Peyer's patch (tissue), 4 donors: ENCODE results near the gene ELP5. TPM values are rescaled to one million over a fixed set of nuclear protein-coding genes. Genes with fewer than 3 reads are reported as not detected.

Experiments used
- DNase-seq, 3 donors: peaks; one replicate each; pipeline ENCODE4 v3.0.0-alpha.2; 2017 to 2019
- H3K27ac ChIP-seq, 4 donors: fragments of 200-600 bp; sonication (generic); one replicate each; pipeline ENCODE4 v1.5.1; 2016 to 2019
- H3K27me3 ChIP-seq, 2 donors: fragments of 200-600 bp; sonication (generic); one replicate each; pipeline ENCODE4 v1.5.1; 2019
- H3K36me3 ChIP-seq, 3 donors: fragments of 200-600 bp; sonication (generic); one replicate each; pipeline ENCODE4 v1.5.1; 2016 to 2019
- H3K4me1 ChIP-seq, 4 donors: fragments of 200-600 bp; sonication (generic); one replicate each; pipeline ENCODE4 v1.5.1; 2016 to 2019
- H3K4me3 ChIP-seq, 4 donors: fragments of 200-600 bp; sonication (generic); 1 replicate in 3 of 4; 2 replicates in 1 of 4; pipeline ENCODE4 v1.5.1; 2016 to 2019; ENCODE audit warnings: mild to moderate bottlenecking in 1 of 4
- H3K9me3 ChIP-seq, 4 donors: fragments of 200-600 bp; sonication (generic); one replicate each; pipeline ENCODE4 v1.5.1; 2016 to 2019; ENCODE audit warnings: mild to moderate bottlenecking in 1 of 4
- POLR2A ChIP-seq, 2 donors: fragments of 450-650 bp; IDR thresholded peaks; one replicate each; pipeline ENCODE4 v1.5.1; 2017; ENCODE audit warnings: antibody characterized with exemption in 2 of 2, mild to moderate bottlenecking in 2 of 2, moderate library complexity in 2 of 2
- total RNA-seq, 4 donors: library from RNA; depleted of rRNA; stranded (reverse); fragments of >200 nt; gene quantifications; one replicate each; pipeline ENCODE4 v1.1.0, GENCODE V29; 2016
- TF ChIP-seq, protein P1 (sequence below), 6 experiments: fragments of 450-650 bp in 4 of 6; fragments of 200-600 bp in 2 of 6; sonication (generic) in 1 of 6; IDR thresholded peaks; one replicate each; pipeline ENCODE4 v1.5.1; 2017 to 2019; ENCODE audit warnings: antibody characterized with exemption in 6 of 6, mild to moderate bottlenecking in 3 of 6, moderate library complexity in 1 of 6

Gene ELP5
- total RNA-seq, 4 donors from 2014 or later = 15.1 to 75.1 (median 29.0) TPM

- Histone ChIP-seq H3K4me3 (peak within 1 kb of the TSS; percentile 82 to 100 (median 88)), H3K27me3 (no peaks in the 10 kb centered on the region), H3K36me3 (peaks cover 0 to 30% (median 0%) of the 10 kb centered on the region in 3 donors), H3K4me1 (peaks cover 0 to 34% (median 16%) of the 10 kb centered on the region in 4 donors), H3K9me3 (no peaks in the 10 kb centered on the region), H3K27ac (peak within 1 kb of the TSS; percentile 98 to 100 (median 98))
- peak; percentile 96 to 99 (median 98) for DNase-seq
- TF ChIP-seq, protein P1, sequence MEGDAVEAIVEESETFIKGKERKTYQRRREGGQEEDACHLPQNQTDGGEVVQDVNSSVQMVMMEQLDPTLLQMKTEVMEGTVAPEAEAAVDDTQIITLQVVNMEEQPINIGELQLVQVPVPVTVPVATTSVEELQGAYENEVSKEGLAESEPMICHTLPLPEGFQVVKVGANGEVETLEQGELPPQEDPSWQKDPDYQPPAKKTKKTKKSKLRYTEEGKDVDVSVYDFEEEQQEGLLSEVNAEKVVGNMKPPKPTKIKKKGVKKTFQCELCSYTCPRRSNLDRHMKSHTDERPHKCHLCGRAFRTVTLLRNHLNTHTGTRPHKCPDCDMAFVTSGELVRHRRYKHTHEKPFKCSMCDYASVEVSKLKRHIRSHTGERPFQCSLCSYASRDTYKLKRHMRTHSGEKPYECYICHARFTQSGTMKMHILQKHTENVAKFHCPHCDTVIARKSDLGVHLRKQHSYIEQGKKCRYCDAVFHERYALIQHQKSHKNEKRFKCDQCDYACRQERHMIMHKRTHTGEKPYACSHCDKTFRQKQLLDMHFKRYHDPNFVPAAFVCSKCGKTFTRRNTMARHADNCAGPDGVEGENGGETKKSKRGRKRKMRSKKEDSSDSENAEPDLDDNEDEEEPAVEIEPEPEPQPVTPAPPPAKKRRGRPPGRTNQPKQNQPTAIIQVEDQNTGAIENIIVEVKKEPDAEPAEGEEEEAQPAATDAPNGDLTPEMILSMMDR (IDR thresholded peaks at IDR 0.05) = no peak
- TF ChIP-seq POLR2A (IDR thresholded peaks at IDR 0.05) = peak in 1 of 2 donors; percentile 78
These were observed 297 bp upstream of the ELP5 start, which contains the start of gene CTDNEP1 for GRCh38 chr17:7251661-7252175. CTDNEP1 (minus strand) TSS chr17:7251734; CDS start chr17:7251296, 438 bp downstream.

DNA sequence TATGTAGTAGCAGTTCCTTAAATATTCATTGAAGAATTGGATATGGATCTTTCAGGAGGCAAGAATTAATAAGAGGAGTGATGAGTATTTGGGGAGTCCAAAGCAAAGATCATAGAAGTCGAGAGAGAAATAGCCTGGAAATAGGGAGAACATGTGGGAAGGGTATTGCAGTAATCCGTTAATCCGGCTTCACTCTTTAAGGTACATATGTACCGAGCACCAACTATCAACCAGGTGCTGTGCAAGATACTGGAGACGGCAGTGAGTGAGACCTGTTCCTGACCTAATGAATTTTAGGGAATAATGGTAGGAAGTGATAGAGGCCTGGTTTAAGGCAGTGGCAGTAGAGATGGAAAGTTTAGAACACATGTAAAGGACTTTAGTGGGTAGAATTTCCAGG, 1.1 kb downstream of the ELP5 start:
- H3K4me3 ChIP-seq = peak overlapping the region; percentile 82 to 100 (median 88)
- H3K36me3 ChIP-seq = peaks cover 0 to 32% (median 0%) of the 10 kb centered on the region in 3 donors
- H3K9me3 ChIP-seq = no peaks in the 10 kb centered on the region

GRCh38 chr17:7254511-7254910, 2.5 kb downstream of the ELP5 start:
- no peak overlapping the region for H3K27ac ChIP-seq
- no peak overlapping the region for H3K4me3 ChIP-seq
- no peaks in the 10 kb centered on the region for H3K9me3 ChIP-seq
- H3K36me3 ChIP-seq = peaks cover 0 to 34% (median 0%) of the 10 kb centered on the region in 3 donors
- no peak for TF ChIP-seq POLR2A (IDR thresholded peaks at IDR 0.05)
- H3K27me3 ChIP-seq = no peaks in the 10 kb centered on the region
- no peak for DNase-seq
- H3K4me1 ChIP-seq = peaks cover 0 to 26% (median 11%) of the 10 kb centered on the region in 4 donors

More for the DNA sequence above, 1.1 kb downstream of the ELP5 start:
- no peaks in the 10 kb centered on the region for H3K27me3 ChIP-seq
- peaks cover 0 to 37% (median 16%) of the 10 kb centered on the region in 4 donors for H3K4me1 ChIP-seq
- TF ChIP-seq POLR2A (IDR thresholded peaks at IDR 0.05) = no peak
- TF ChIP-seq, protein P1 (IDR thresholded peaks at IDR 0.05) = no peak
- peak overlapping the region; percentile 98 to 100 (median 98) for H3K27ac ChIP-seq
- no peak for DNase-seq

DNA sequence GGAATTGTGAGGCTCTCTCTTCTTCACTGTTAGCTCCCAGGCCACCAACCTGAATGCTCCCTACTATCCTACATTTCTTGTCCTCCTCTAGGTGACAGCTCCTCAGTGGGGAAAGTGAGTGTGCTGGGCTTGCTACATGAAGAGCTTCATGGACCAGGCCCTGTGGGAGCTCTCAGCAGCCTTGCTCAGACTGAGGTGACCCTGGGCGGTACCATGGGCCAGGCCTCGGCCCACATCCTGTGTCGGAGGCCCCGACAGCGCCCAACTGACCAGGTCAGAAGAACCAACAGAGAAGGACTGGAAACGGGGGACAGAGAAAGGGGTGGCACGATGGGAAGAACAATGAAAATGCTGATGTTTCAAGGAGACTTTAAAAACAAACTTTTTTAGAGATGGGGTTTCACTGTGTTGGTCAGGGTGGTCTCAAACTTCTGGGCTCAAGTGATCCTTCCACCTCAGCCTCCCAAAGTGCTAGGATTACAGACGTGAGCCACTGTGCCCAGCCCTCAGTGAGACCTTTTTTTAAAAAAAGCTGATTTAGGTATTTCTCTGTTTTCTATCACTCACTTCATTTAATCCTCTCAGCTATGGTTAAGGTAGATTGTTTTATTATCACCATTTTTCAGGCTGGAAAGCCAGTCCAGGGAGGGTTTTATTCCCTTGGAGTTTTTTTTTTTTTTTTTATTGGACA, 4.9 kb downstream of the ELP5 start:
- no peak for TF ChIP-seq POLR2A (IDR thresholded peaks at IDR 0.05)
- Histone ChIP-seq H3K4me1 (peaks cover 0 to 27% (median 7%) of the 10 kb centered on the region in 4 donors), H3K4me3 (no peak overlapping the region), H3K36me3 (peaks cover 0 to 47% (median 0%) of the 10 kb centered on the region in 3 donors), H3K27ac (peak overlapping the region in 3 of 4 donors; percentile 53 to 99 (median 82)), H3K9me3 (no peaks in the 10 kb centered on the region), H3K27me3 (peaks cover 0 to 3% of the 10 kb centered on the region in 2 donors)
- DNase-seq = no peak

DNA sequence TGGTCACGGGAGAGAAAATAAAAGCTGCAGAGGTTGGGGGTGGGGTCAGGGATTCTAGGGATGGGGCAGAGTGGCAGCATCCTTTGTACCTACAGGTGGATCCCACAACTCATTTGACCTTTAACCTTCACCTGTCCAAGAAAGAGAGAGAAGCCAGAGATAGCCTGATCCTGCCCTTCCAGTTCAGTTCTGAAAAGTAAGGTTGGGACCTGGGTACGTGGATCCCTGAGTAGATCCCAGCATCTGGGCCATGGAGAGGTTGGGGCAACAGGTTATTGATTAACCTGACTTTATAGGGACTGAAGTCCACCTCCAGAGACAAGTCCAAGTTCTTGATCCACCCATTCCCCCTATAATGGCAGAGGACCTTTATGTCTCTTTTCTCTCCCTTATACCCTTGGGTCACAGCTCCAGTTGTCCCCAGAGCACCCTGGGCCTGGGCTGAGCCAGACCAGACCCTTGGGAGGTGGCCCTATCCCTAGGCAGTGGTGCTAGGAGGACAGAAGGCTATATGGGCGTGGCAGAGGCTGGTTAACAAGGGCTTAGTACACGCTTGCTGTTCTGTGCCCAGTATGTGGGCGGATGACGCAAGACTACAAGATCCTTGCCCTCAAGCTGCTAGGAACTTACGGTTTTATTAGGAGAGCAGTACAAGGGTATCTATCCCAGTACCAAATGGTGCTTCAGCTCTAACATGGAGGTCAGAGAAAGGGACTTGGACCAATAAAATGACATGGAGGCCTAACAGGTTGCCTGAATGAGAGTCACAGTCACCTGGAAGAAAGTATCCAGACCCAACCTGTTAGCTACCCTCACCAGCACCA, 6.9 kb downstream of the ELP5 start:
- peak overlapping the region in 3 of 4 donors; percentile 82 to 99 (median 99) for H3K27ac ChIP-seq
- peaks cover 0 to 28% (median 14%) of the 10 kb centered on the region in 4 donors for H3K4me1 ChIP-seq
- peaks cover 0 to 10% of the 10 kb centered on the region in 2 donors for H3K27me3 ChIP-seq
- peak overlapping the region in 2 of 4 donors; percentile 79 to 93 for H3K4me3 ChIP-seq
- TF ChIP-seq, protein P1 (IDR thresholded peaks at IDR 0.05) = no peak
- peak; percentile 81 to 91 for TF ChIP-seq POLR2A (IDR thresholded peaks at IDR 0.05)
- DNase-seq = peak in 2 of 3 donors; percentile 89 to 90
- H3K9me3 ChIP-seq = no peaks in the 10 kb centered on the region
- H3K36me3 ChIP-seq = peaks cover 0 to 47% (median 0%) of the 10 kb centered on the region in 3 donors

DNA sequence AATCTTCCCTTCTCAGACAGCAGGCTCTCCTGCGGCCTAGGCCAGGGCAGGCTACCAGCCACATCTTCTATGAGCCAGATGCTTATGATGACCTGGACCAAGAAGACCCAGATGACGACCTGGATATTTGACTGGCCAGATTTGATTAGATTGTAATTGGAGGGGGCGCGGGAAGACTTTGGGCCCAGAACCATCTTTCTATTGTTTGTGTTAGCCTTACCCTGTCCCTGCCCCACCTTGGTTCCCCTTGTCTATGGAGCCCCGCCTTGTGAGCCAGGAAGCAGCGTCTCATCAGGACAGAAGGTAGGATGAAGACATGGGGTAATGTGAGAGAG, 7.5 kb downstream of the ELP5 start:
- Histone ChIP-seq H3K27me3 (peaks cover 0 to 10% of the 10 kb centered on the region in 2 donors), H3K4me3 (peak overlapping the region in 2 of 4 donors; percentile 79 to 93), H3K9me3 (no peaks in the 10 kb centered on the region), H3K36me3 (peaks cover 0 to 44% (median 0%) of the 10 kb centered on the region in 3 donors), H3K4me1 (peaks cover 0 to 31% (median 14%) of the 10 kb centered on the region in 4 donors), H3K27ac (peak overlapping the region in 3 of 4 donors; percentile 82 to 99 (median 99))
- peak in 1 of 3 donors; percentile 55 for DNase-seq
- no peak for TF ChIP-seq POLR2A (IDR thresholded peaks at IDR 0.05)
- TF ChIP-seq, protein P1 (IDR thresholded peaks at IDR 0.05) = no peak
